IMR-90 (cell line): ENCODE results near the gene S1PR3. TPM values are rescaled to one million over a fixed set of nuclear protein-coding genes. Genes with fewer than 3 reads are reported as not detected.

Source experiments
- ATAC-seq: fragments of 200-7000 bp; cut with Tn5 transposase; 2 replicates; pipeline ENCODE4 v1.9.1; 2020; ENCODE audit warnings: low read depth, mild to moderate bottlenecking, moderate library complexity
- BruUV-seq: library from RNA; stranded (reverse); fragments of 400-500 nt; replicated peaks from 2 replicates; lab custom pipeline; 2021; lab: Mats Ljungman, UMichigan
- CTCF ChIA-PET: fragments of 300-600 bp; formaldehyde crosslinking; extraction: SDS; loops from one replicate; lab custom pipeline; 2021; ENCODE audit warnings: antibody characterized with exemption; lab: Yijun Ruan, JAX
- POLR2A ChIA-PET: fragments of 300-600 bp; sonication (Branson Sonifier 250); formaldehyde crosslinking; loops from one replicate; lab custom pipeline; 2022; ENCODE audit warnings: antibody characterized with exemption; ENCODE audit not compliant: unreplicated experiment; lab: Charles Lee
- DNase-seq: peaks from one replicate; pipeline ENCODE4 v3.0.0; 2013
- H2AFZ ChIP-seq: replicated peaks from 2 replicates; pipeline ENCODE3; 2013; ENCODE audit warnings: low read length, mild to moderate bottlenecking; ENCODE audit not compliant: poor library complexity
- H2AK5ac ChIP-seq: 2 replicates; pipeline ENCODE4 v1.6.1; 2013; ENCODE audit warnings: low read depth, low read length, inconsistent platforms
- H2AK9ac ChIP-seq: replicated peaks from 2 replicates; pipeline ENCODE3; 2013; ENCODE audit warnings: mild to moderate bottlenecking, low read depth, low read length, moderate library complexity; ENCODE audit not compliant: poor library complexity
- H2BK120ac ChIP-seq: 2 replicates; pipeline ENCODE4 v1.6.1; 2013; ENCODE audit warnings: low read depth, low read length, inconsistent platforms
- H2BK15ac ChIP-seq: 3 replicates; pipeline ENCODE4 v1.6.1; 2013; ENCODE audit warnings: low read depth, low read length, inconsistent platforms
- H2BK20ac ChIP-seq: 2 replicates; pipeline ENCODE4 v1.6.1; 2013; ENCODE audit warnings: low read depth, mild to moderate bottlenecking, inconsistent platforms, low read length, moderate library complexity
- H2BK5ac ChIP-seq: 2 replicates; pipeline ENCODE4 v1.6.1; 2013; ENCODE audit warnings: mild to moderate bottlenecking, low read depth, low read length, inconsistent platforms; ENCODE audit not compliant: poor library complexity, severe bottlenecking
- H3K14ac ChIP-seq: replicated peaks from 2 replicates; pipeline ENCODE4 v1.6.1; 2013; ENCODE audit warnings: low read depth, low read length, inconsistent platforms
- H3K18ac ChIP-seq: 2 replicates; pipeline ENCODE4 v1.6.1; 2013; ENCODE audit warnings: low read depth, low read length, control low read depth
- H3K23ac ChIP-seq: 2 replicates; pipeline ENCODE4 v1.6.1; 2013; ENCODE audit warnings: low read depth, low read length, inconsistent platforms
- H3K27ac ChIP-seq: 2 replicates; pipeline ENCODE4 v1.5.1; 2013; ENCODE audit warnings: mild to moderate bottlenecking, control low read depth, low read length; ENCODE audit not compliant: insufficient read depth
- H3K27me3 ChIP-seq: 2 replicates; pipeline ENCODE4 v1.6.1; 2013; ENCODE audit warnings: low read length; ENCODE audit not compliant: control insufficient read depth, insufficient read depth
- H3K36me3 ChIP-seq: 2 replicates; pipeline ENCODE4 v1.6.1; 2013; ENCODE audit warnings: low read length, mixed read lengths; ENCODE audit not compliant: control insufficient read depth, insufficient read depth
- H3K4ac ChIP-seq: 2 replicates; pipeline ENCODE4 v1.6.1; 2013; ENCODE audit warnings: low read depth, low read length, inconsistent platforms
- H3K4me1 ChIP-seq: 2 replicates; pipeline ENCODE4 v1.6.1; 2013; ENCODE audit warnings: low read length, mixed read lengths; ENCODE audit not compliant: control insufficient read depth, insufficient read depth
- H3K4me2 ChIP-seq: 2 replicates; pipeline ENCODE4 v1.6.1; 2013; ENCODE audit warnings: low read depth, mild to moderate bottlenecking, control low read depth, low read length, moderate library complexity
- H3K4me3 ChIP-seq: 2 replicates; pipeline ENCODE4 v1.5.1; 2013; ENCODE audit warnings: low read depth, mild to moderate bottlenecking, control low read depth, low read length, moderate library complexity; ENCODE audit not compliant: insufficient read depth
- H3K56ac ChIP-seq: 2 replicates; pipeline ENCODE4 v1.6.1; 2013; ENCODE audit warnings: low read length, inconsistent platforms; ENCODE audit not compliant: insufficient read depth; ENCODE audit errors: extremely low read depth
- H3K79me1 ChIP-seq, 2 experiments: 2 replicates each; pipeline ENCODE4 v1.6.1; 2013; ENCODE audit warnings: low read length in 2 of 2, inconsistent platforms in 1 of 2, low read depth in 1 of 2
- H3K9ac ChIP-seq: 2 replicates; pipeline ENCODE4 v1.6.1; 2013; ENCODE audit warnings: low read depth, low read length, control low read depth
- H3K9me1 ChIP-seq: 2 replicates; pipeline ENCODE4 v1.6.1; 2013; ENCODE audit warnings: low read length, inconsistent platforms; ENCODE audit not compliant: insufficient read depth
- H3K9me3 ChIP-seq: 2 replicates; pipeline ENCODE4 v1.6.1; 2013; ENCODE audit warnings: low read length; ENCODE audit not compliant: control insufficient read depth, insufficient read depth
- H4K20me1 ChIP-seq: 2 replicates; pipeline ENCODE4 v1.6.1; 2013; ENCODE audit warnings: low read length, inconsistent platforms; ENCODE audit not compliant: insufficient read depth
- H4K5ac ChIP-seq: 2 replicates; pipeline ENCODE4 v1.6.1; 2013; ENCODE audit warnings: mild to moderate bottlenecking, low read depth, low read length, control low read depth
- H4K8ac ChIP-seq, 2 experiments: 2 replicates each; pipeline ENCODE4 v1.6.1; 2013; ENCODE audit warnings: low read depth in 2 of 2, low read length in 2 of 2, control low read depth in 1 of 2, inconsistent platforms in 1 of 2
- H4K91ac ChIP-seq: 2 replicates; pipeline ENCODE4 v1.6.1; 2013; ENCODE audit warnings: low read depth, low read length, inconsistent platforms; ENCODE audit not compliant: insufficient read depth
- USF2 ChIP-seq: fragments of 150-350 bp; IDR thresholded peaks from 2 replicates; pipeline ENCODE4 v1.6.1; 2017; ENCODE audit warnings: mild to moderate bottlenecking, antibody characterized with exemption, low read length, low read depth
- WGBS, 2 experiments: methylation state at CpG; one replicate each; pipeline versions ENCODE4 v1.1.5 to v1.1.7; 2013; ENCODE audit warnings: missing lambda C conversion rate in 2 of 2; ENCODE audit not compliant: insufficient read length in 1 of 2; ENCODE audit errors: extremely low coverage in 2 of 2; 5-methylcytosine and 5-hydroxymethylcytosine counted together
- dilution Hi-C: fragments of 300-500 bp; cut with HindIII; formaldehyde crosslinking; loops from one replicate; pipeline ENCODE4 v1.14.3; 2018; ENCODE audit warnings: low sequenced_read_pairs; ENCODE audit not compliant: unreplicated experiment
- in situ Hi-C: fragments of 300-500 bp; cut with MboI; formaldehyde crosslinking; loops from 3 replicates; pipeline ENCODE4 v1.14.3; 2019; ENCODE audit warnings: low sequenced_read_pairs, inconsistent platforms, mixed read lengths
- intact Hi-C: fragments of 100-400 bp; cut with micrococcal nuclease; formaldehyde crosslinking; loops from 2 replicates; pipeline ENCODE4 v1.10.0; 2022
- polyA plus RNA-seq, 3 experiments: library from polyadenylated mRNA; depleted of rRNA; stranded (reverse); fragments of >200 nt; gene quantifications; 2 replicates each; pipeline ENCODE4 v1.2.3, GENCODE V29; 2012; ENCODE audit warnings: low replicate concordance in 1 of 3
- total RNA-seq: library from RNA; depleted of rRNA; stranded (reverse); fragments of >200 nt; gene quantifications from 2 replicates; pipeline ENCODE4 v1.2.3, GENCODE V29; 2012

Gene S1PR3
- total and polyA plus RNA-seq, 2 of the 4 experiments (the other 2 are of a cell fraction): 28.4 to 28.7 TPM

GRCh38 chr9:88954066-88954465, 37.2 kb upstream of the S1PR3 start:
- peak; percentile 26 for DNase-seq
- H3K4me1 ChIP-seq: peaks cover 24% of the 10 kb centered on the region
- H2AFZ ChIP-seq: no peak overlapping the region
- no peaks in the 10 kb centered on the region for H3K36me3 ChIP-seq
- no peak overlapping the region for H4K8ac ChIP-seq
- H4K20me1 ChIP-seq: no peaks in the 10 kb centered on the region; the same call in 1 of the 2 replicates
- ATAC-seq: no peak
- H4K91ac ChIP-seq: no peak overlapping the region
- dilution Hi-C loops: no loop called here
- CTCF ChIA-PET: interaction anchor here (1.3 kb wide), 1 partner anchor 17 kb away, joined by 3 read pairs; no protein-coding TSS in a partner anchor
- no peak overlapping the region for H3K27ac ChIP-seq
- H4K5ac ChIP-seq: peak overlapping the region; percentile 69; the same call in 1 of the 2 replicates
- H2BK15ac ChIP-seq: 0 out of 3 replicates have a peak overlapping the region, but pooled peaks have one; percentile 37
- POLR2A ChIA-PET: no interaction called here
- H3K9me3 ChIP-seq: 0 out of 2 replicates have a peak, but pooled peaks cover 2% of the 10 kb centered on the region
- no peak overlapping the region for H2BK120ac ChIP-seq
- H3K18ac ChIP-seq: no peak overlapping the region; the same call in 1 of the 2 replicates
- H2BK20ac ChIP-seq: no peak overlapping the region
- no peak overlapping the region; the same call in 1 of the 2 replicates for H2AK5ac ChIP-seq
- H3K56ac ChIP-seq: 0 out of 2 replicates have a peak overlapping the region, but pooled peaks have one; percentile 4
- H2AK9ac ChIP-seq: no peak overlapping the region
- H3K9me1 ChIP-seq: peaks cover 14% of the 10 kb centered on the region
- H3K4ac ChIP-seq: peak overlapping the region; percentile 2; the same call in 1 of the 2 replicates
- H3K14ac ChIP-seq: no peak overlapping the region; the same call in 1 of the 2 replicates
- in situ Hi-C loops: no loop called here
- H3K27me3 ChIP-seq: peaks cover 11% of the 10 kb centered on the region
- H3K9ac ChIP-seq: no peak overlapping the region
- no TSS peak for BruUV-seq
- intact Hi-C loops: loop anchor here (5.0 kb wide), 1 partner anchor 207 kb away; no protein-coding TSS in a partner anchor
- no peak overlapping the region for H2BK5ac ChIP-seq
- no peaks in the 10 kb centered on the region for H3K79me1 ChIP-seq
- no CpG with 5 or more reads among the region's 2 CpGs for WGBS, 2 experiments
- no peak overlapping the region; the same call in 1 of the 2 replicates for H3K4me2 ChIP-seq
- TF ChIP-seq USF2: no peak
- no peak overlapping the region for H3K23ac ChIP-seq
- no peak overlapping the region for H3K4me3 ChIP-seq
